ENCODE measurements around the gene CCT6B.

DNA sequence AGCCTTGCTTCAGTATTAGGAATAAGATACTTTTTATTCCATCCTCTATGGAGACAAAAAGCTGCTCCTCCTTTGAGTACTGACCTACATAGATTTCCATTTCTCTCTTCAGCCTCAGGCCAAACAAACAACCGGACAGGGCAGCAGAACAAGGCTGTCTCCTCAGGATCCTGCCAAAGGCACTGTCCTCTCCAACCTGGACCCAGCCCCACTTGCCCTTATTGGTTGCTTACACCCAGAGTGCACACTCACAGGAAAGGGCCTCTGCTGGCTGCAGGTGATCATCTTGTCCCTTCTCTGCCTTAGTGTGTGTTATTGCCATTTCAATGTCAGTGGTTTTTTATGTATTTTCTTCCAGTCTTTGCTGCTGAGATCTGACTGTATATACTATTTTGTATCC is 45.7 kb upstream of the CCT6B start:
- TF ChIP-seq, protein P1, sequence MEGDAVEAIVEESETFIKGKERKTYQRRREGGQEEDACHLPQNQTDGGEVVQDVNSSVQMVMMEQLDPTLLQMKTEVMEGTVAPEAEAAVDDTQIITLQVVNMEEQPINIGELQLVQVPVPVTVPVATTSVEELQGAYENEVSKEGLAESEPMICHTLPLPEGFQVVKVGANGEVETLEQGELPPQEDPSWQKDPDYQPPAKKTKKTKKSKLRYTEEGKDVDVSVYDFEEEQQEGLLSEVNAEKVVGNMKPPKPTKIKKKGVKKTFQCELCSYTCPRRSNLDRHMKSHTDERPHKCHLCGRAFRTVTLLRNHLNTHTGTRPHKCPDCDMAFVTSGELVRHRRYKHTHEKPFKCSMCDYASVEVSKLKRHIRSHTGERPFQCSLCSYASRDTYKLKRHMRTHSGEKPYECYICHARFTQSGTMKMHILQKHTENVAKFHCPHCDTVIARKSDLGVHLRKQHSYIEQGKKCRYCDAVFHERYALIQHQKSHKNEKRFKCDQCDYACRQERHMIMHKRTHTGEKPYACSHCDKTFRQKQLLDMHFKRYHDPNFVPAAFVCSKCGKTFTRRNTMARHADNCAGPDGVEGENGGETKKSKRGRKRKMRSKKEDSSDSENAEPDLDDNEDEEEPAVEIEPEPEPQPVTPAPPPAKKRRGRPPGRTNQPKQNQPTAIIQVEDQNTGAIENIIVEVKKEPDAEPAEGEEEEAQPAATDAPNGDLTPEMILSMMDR (IDR thresholded peaks at IDR 0.05; ENCODE audit: insufficient read depth, low read length) = no peak
- TF ChIP-seq POLR2AphosphoS5 (IDR thresholded peaks at IDR 0.05; ENCODE audit: low read depth) = no peak
